HG03575 (cell line): ENCODE measurements around the gene CETP.
A peak's percentile ranks its signal among the peaks of the same experiment; 100 is the strongest.

Source experiments
- ATAC-seq: cut with Tn5 transposase; IDR thresholded peaks from one replicate; pipeline ENCODE4 v1.9.1; 2021; ENCODE audit not compliant: unreplicated experiment, insufficient number of reproducible peaks, low FRiP score; ENCODE audit errors: extremely low read depth

The CETP gene

DNA sequence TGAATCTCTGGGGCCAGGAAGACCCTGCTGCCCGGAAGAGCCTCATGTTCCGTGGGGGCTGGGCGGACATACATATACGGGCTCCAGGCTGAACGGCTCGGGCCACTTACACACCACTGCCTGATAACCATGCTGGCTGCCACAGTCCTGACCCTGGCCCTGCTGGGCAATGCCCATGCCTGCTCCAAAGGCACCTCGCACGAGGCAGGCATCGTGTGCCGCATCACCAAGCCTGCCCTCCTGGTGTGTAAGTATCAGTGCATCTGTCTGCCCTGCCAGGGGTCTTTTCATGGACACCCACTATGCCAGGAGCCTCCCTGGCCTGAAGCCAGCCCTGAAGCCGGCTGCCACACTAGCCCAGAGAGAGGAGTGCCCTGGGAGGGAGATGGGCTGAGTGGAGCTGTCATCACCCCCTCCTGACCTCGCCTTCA lies at the start of gene CETP:
Gene CETP, plus strand, starts transcription at position 100 of the 431 bp plus-strand sequence. Its CDS starts 30 bp downstream, at position 130.
- ATAC-seq, result no peak

DNA sequence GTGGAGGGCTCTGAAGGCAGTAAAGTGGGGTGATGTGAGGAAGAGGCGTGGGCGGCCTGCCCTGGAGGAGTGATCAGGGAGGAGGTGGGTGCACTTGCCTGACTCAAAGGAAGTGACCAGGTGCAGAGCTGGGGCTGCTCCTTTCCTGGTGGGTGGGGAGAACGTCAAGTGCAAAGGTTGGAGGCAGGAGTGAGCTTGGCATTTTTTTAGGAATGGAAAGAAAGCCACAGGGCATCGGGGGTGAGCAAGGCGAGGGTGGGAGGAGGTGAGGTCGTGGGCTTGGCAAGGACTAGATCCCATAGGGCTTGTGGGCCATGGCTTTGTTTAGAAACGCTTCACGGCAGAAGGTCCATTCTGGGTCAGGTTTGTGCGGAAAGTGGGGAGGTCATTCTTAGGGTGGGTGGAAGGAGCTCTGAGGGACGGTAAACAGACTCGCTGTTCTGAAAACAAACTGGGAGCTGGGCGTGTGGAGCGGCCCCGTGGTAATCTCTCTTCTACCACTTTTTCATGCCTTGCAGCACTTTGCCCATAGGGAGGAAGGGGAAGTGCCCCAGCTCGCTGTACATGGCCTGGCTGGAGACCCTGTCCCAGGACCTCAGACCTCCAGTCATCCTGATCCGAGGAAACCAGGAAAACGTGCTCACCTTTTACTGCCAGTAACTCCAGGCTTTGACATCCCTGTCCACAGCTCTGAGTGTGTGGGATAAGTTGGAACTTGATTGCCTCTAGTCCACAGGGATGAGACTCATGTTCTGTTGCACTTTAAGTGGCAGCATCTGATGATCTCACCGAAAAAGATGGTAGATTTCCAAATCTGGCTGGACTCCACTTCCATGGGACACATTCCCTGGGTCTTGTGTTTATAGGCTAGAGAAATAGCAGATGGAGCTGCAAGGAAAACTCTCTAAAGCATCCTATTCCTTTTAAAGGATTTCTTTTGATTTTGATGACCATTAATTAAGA lies 48.7 kb upstream of the CETP start:
- ATAC-seq, result no peak

DNA sequence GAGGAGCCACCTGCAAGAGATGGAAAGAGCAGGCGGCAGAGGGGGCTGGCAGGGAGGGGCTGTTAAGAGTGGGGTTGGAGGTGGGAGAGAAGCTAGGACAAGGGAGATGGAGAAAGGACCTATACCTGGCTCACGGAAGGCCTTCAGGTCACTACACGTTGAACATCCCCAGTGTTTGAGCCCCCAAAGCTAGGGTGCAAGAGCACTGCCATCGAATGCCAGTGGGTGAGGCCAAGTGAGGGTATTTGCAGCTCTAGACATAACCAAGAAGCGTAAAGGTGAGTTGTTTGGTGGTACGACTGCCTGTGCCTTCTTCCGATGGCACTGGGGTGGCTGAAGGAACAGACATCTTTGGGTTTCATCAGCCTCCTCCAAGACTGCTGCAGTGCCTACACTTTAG lies 46.9 kb upstream of the CETP start:
- no peak for ATAC-seq

- no peak for ATAC-seq
These were observed 46.2 kb upstream of the CETP start for GRCh38 chr16:56915336-56916119.

GRCh38 chr16:56916571-56917403 lies 45.0 kb upstream of the CETP start:
- peak; percentile 80 for ATAC-seq

GRCh38 chr16:56918467-56919012 lies 43.2 kb upstream of the CETP start:
- ATAC-seq, result no peak

DNA sequence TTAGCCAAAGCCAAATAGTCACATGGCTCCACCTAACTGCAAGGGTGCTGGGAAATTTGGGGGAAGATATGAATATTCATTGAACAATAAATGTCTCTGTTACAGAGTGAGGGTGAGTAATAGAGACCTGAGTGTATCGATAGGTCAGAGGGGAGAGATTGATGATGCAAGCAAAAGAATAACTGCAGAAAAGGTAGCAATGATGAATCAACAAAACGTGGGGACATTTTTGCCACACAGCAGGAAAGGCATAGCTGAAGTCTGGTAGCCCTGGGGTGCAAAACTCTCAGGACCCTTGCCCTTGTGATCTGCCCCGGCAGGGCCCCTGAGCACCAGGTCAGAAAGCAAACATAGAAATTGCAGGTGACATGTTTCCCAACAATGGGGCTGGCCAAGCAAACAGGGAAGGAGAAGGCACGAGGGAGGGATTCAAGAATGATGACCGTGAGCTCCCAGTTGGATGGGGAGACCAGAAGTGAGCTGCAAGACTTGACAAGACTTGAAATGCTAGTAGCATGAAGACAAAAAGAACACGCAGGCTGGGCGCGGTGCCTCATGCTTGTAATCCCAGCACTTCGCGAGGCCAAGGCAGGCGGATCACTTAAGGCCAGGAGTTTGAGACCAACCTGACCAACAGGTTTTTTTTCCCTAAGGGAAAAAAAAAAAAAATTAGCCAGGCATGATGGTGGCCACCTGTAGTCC lies 42.5 kb upstream of the CETP start:
- ATAC-seq, result no peak

DNA sequence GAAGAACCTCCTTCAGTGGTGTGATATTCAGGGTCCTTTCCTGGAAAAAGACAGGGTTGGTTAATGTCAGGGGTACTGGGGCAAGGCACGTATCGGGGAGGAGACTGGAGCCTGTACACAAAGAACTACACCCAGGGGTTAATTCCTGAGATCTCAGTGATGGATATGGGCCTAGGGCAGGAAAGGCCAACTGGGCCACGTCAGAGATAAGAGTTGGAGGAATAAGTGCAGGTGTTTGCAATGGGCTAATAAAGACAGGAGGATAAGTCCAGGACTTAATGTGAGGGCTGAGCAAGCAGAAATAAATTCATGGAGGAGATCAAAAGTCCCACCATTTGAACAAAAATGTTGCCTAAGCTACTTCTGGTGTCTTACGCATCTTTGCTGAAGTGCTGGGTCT lies 40.2 kb upstream of the CETP start:
- ATAC-seq, result no peak

DNA sequence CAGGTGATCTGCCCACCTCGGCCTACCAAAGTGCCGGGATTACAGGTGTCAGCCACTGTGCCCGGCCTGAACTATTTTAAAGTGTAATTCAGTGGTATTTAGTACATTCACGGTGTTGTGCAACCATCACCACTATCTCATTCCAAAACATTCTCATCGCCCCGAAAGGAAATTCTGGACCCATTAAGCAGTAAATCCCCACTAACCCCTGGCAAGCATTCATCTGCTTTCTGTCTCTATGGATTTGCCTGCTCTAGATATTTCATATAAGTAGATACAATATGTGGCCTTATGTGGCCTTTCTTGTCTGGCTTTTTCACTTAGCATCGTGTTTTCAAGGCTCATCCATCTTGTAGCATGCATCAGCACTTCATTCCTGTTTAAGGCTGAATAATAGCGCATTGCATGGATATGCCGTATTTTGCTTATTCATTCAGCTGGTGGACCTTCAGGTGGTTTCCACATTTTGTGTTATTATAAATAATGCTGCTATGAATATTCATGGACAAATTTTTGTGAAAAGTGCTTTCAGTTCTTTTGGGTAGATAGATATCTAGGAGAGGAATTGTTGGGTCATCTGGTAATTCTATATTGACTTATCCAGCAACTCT lies 38.2 kb upstream of the CETP start:
- ATAC-seq, result no peak

GRCh38 chr16:56927471-56927870 lies 34.3 kb upstream of the CETP start:
- no peak for ATAC-seq

- ATAC-seq, result no peak
These were observed 32.1 kb upstream of the CETP start for GRCh38 chr16:56929639-56930038.

DNA sequence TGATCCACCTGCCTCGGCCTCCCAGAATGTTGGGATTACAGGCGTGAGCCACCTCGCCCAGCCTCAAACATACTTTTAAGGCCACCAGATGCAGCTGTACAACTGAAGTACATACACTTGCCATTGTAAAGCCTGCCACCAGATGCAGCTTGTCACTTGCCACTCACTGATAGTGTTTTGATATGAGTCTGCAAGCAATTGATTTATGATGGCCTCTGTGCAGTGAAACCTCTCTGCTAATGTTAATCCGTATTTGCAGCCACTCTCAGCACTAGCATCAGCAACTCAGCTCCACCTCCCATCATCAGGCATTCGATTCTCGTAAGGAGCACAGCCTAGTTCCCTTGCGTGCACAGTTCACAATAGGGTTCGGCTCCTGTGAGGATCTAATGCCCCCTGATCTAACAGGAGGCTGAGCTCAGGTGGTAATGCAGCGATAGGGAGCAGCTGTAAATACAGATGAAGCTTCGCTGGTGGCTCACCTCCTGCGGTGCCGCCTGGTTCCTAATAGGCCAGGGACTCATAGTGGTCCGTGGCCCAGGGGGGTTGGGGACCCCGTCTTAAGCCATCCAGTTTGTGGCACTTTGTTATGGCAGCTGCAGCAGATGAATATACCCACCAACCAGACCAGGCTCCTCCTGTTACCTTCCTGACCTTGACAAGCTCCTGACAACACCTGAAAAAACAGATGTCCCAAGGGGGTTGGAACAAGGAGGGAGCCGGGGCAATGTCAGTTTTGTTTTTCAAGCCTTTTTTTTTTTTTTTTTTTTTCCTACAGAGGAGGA lies 31.1 kb upstream of the CETP start:
- no peak for ATAC-seq

- ATAC-seq, result peak; percentile 32
These were observed 30.4 kb upstream of the CETP start for GRCh38 chr16:56931271-56931891.

DNA sequence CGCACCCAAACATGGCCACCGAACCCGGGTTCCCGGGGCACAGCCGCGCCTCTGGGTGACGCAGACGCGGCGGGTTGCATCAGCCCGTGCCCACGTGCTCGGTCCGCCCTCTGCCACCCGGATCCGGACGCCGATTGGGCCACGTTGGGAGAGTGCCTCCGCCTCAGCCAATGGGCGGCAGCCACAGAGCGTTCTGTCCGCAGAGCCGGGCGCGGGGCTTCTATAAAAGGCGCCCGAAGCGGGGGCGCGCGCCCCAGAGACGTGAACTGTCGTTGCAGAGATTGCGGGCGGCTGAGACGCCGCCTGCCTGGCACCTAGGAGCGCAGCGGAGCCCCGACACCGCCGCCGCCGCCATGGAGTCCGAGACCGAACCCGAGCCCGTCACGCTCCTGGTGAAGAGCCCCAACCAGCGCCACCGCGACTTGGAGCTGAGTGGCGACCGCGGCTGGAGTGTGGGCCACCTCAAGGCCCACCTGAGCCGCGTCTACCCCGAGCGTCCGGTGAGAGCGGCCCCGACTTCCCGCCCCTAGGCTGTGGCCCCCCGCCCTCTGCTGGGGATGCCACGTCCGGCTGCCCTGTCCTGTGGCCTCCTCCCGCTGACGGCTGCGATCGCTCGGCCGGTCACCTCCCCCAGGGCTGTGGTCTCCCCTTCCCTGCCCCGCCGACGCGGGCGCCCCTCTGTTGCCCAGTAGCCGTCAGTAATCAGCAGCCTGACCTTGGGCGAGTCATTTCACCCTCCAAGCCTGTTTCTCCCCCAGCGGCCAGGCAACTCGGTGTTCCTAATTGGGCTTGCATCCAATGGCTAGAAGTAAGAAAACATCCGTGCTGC lies 29.6 kb upstream of the CETP start, which contains the start of gene HERPUD1:
Gene HERPUD1, plus strand, starts transcription at position 251 of the 829 bp plus-strand sequence. Its CDS starts 103 bp downstream, at position 354.
- peak; percentile 59 for ATAC-seq

- no peak for ATAC-seq
These were observed 28.8 kb upstream of the CETP start for GRCh38 chr16:56932721-56933619.
